HG03159 (cell line): ENCODE data around the gene NCAM1.
"Not testable (repeated sequence)": the region's sequence is repeated elsewhere in the genome, so short reads cannot be mapped to it uniquely, and the experiment has no call there.

ENCODE experiments used
- ATAC-seq: cut with Tn5 transposase; IDR thresholded peaks from one replicate; pipeline ENCODE4 v1.9.1; 2021; ENCODE audit warnings: mild to moderate bottlenecking, moderate library complexity; ENCODE audit not compliant: unreplicated experiment

Gene NCAM1

DNA sequence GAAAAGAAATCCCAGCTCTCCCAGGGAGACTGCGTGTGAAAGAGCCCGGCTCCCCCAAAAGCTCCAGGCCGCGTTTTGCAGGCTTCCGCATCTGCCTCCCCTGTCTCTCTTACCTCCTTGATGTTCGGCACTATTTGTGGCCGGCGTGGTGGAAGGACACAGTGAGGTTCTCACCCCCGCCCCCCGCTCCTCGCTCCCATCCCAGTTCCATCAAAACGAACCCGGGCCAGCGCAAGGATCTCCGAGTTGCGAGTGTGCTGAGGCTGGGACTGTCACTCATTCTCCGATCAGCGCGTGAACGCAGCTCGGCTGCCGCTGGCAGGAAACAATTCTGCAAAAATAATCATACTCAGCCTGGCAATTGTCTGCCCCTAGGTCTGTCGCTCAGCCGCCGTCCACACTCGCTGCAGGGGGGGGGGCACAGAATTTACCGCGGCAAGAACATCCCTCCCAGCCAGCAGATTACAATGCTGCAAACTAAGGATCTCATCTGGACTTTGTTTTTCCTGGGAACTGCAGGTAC is at the start of gene NCAM1:
Gene NCAM1 (plus strand): TSS at position 275 of the 523 bp plus-strand sequence.
- ATAC-seq = no peak

DNA sequence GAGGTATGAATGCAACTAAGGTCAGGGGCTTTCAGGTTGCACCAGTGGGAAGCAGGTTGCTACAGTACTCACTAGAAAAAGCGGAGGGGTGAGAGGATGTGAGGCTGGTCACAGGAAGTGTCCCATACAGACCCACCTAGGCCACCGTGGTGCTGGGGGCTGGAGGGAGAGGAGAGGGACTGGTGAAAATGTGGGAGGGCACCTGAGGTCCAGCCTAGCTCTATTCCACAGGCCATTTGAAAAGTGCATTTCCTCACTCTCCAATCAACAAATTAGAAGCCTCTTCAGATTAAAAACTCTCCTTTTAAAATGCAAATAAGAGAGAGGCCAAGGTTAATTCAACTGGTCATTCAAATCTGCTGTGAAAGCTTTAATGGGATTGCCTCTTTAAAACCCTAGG is 38.6 kb upstream of the NCAM1 start:
- ATAC-seq = no peak

DNA sequence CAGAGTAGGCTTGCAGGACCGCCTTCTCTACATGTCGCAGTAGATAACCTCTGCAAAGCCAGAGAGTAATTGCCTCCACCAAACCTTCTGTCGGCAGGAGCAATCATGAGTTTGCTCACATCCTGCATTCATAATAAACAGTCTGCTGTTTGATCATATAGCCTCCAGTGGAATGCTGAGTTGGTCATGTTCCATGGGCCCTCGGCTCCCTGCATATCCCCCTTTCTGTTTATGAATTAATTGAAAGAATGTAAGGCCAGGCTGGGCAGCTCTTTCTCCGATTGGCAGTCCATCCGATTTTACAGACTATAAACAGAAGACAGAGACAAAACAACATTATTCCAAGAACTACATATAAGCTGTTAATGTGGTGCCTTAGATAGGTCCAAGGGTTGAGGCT is 36.4 kb upstream of the NCAM1 start:
- not testable (repeated sequence) for ATAC-seq

- no peak for ATAC-seq
These were observed 35.5 kb upstream of the NCAM1 start for GRCh38 chr11:112925516-112926310.

- ATAC-seq = no peak
These were observed 33.1 kb upstream of the NCAM1 start for GRCh38 chr11:112928136-112928535.

DNA sequence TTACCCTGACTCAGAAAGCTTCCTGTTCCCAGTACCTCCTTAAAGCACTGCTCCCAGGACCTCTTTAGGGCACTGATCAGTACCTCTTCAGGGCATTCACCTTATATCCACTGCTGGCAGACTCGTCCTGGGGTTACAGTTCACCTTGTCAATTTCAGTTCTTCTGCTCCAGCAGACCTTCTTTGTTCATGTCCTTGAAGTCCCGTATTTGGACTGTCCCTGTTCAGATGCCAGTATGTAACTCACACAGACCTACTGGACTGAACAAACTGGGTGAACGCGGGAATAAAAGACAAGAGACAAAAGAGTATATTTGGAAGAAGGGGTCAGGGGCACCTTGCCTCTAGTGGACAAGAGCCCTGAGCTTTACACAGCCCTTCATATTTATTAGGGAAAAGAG is 31.8 kb upstream of the NCAM1 start:
- no peak for ATAC-seq

- ATAC-seq = no peak
These were observed 29.5 kb upstream of the NCAM1 start for GRCh38 chr11:112931703-112932102.

- no peak for ATAC-seq
These were observed 28.6 kb upstream of the NCAM1 start for GRCh38 chr11:112932593-112932992.

GRCh38 chr11:112933970-112934369 is 27.2 kb upstream of the NCAM1 start:
- no peak for ATAC-seq

DNA sequence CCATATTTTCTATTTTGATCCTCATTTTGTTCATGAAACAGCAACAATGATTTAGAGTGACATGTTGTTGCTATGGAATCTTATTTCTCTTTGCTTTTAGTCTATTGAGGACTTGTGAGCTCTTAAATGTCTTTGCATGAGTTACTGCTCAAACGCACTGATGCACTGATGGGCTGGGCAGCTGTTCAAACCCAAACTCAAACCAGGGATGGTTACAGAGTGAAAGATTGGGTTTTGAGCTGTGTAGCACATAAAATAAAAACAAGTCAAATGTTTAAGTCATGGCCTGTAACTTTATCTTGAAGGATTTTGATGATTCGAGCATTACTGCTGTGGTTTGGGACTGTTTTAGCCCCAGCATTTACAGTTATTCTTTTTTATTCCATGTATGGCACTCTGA is 20.1 kb upstream of the NCAM1 start:
- ATAC-seq = no peak

- ATAC-seq = no peak
These were observed 18.1 kb upstream of the NCAM1 start for GRCh38 chr11:112942966-112943643.

- ATAC-seq = no peak
These were observed 14.4 kb upstream of the NCAM1 start for GRCh38 chr11:112946866-112947265.

- ATAC-seq = no peak
These were observed 11.2 kb upstream of the NCAM1 start for GRCh38 chr11:112949781-112950575.

- ATAC-seq = no peak
These were observed 2.5 kb upstream of the NCAM1 start for GRCh38 chr11:112958670-112959069.

DNA sequence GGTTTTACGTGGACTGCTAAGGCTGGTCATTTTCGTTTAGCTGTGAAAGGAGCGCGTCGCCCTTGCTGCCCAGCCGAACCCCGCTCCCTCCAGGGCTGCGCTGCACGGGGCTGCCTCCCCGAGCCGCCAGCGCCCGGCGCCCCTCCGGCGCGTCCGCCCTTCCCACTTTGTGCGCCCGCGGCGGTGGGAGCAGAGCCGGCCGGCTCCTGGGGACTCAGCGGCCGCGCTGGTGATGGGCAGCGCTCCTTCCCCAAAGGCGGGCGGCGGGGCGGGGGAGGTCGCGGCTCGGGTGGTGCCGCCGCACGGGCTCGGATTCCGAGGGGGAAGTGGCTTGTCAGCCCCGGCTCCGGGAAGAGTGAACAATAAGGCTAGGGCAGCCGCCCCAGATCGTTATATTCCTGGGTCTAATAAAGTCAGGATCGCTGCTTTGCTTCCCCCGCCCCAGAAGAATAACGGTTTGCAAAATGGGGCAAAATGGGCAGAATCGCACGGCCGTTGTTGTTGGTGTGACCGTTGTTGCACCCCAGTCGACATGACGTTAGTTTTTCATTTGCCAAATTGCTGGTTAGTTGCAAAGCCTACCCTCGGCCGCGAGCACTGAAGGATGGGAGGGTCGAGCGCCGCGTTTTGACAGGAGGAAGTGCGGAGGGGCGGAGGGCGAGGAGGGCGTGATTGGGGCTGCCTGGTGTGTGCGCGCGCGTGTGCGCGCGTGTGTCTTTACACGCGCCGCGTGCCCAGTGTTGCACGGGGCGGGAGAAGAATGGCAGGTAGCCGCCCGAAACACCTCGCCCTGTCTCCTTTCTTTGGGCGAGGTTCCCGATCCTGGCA is 745 bp downstream of the NCAM1 start:
- ATAC-seq = no peak

DNA sequence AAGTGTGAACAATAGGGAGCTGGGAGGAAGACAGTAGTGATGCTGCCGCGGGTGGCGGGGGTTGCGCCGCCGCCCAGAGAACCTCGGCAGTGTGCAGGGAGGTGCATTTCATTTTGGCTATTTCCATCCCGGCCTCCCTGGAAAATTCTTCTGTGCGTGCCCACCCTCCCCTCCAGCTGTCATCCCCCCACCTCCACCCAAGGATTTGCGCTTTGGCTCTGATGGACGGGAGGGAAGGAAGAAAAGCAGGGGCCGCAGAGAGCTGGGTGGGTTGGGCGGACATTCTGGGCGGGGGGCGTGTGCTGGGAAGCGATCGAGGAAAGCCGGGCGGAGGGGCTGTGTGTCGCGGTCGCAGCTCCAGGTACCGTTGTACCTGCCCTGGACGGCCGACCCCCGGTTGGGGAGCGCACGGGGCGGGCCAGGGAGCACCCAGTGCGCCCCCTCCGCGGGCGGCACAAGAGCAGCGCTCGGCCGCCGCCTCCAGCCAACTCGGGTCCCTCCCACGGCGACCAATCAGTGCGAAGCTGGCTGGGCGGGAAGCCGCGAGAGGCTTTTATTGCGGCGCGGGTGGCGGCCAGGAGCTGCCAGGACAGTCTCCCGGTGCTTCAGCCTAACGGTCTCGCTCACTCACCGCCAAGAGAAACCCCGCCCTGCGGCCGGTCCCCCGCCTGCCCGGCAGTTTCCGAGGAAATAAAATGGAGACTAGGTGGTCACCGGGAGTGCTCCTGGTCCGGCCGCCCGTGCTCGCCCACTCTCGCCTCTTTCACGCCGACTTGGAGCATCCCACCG is 1.6 kb downstream of the NCAM1 start:
- ATAC-seq = no peak

DNA sequence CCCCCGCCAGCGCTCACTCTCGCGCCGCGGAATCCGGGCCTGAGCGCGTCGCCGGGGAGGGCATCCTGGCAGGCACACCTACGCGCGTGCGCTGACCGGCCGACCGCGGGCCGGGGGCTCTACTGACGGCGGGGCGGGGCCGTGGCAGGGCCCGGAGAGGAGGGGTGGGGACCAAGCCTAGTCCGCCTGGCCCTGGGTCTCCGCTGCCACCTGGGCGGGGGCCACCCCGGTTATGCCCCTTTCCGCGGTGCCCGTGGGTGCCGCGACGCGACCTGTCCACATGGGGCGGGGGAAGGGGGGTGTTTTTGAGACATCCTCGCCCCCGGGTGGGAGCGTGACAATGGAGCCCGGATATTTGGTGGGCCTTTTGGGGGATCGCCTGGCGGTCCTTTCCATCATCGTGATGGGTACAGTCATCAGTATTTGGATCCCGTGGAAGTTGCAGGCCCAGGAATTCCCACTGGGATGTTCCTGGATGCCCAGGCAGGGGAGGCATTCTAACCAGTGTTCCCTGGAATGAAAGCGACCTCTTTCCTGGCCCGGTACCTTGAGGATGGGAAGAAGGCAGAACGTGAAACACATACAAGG is 2.2 kb downstream of the NCAM1 start:
- ATAC-seq = no peak

GRCh38 chr11:112965656-112966055 is 4.4 kb downstream of the NCAM1 start:
- ATAC-seq = no peak

- no peak for ATAC-seq
These were observed 5.3 kb downstream of the NCAM1 start for GRCh38 chr11:112966561-112966960.
